B cell (primary cell): ENCODE results near the gene NAPG.

Experiments used
- EZH2 ChIP-seq: IDR thresholded peaks from 2 replicates; pipeline ENCODE4 v1.6.1; 2012; ENCODE audit warnings: borderline replicate concordance, low read depth, mild to moderate bottlenecking, moderate library complexity, low read length; ENCODE audit not compliant: insufficient read depth, poor library complexity, severe bottlenecking
- TF ChIP-seq, protein P1 (sequence below): fragments of 200-600 bp; IDR thresholded peaks from one replicate; pipeline ENCODE4 v1.8.0; 2022; ENCODE audit warnings: antibody characterized with exemption, mild to moderate bottlenecking

DNA sequence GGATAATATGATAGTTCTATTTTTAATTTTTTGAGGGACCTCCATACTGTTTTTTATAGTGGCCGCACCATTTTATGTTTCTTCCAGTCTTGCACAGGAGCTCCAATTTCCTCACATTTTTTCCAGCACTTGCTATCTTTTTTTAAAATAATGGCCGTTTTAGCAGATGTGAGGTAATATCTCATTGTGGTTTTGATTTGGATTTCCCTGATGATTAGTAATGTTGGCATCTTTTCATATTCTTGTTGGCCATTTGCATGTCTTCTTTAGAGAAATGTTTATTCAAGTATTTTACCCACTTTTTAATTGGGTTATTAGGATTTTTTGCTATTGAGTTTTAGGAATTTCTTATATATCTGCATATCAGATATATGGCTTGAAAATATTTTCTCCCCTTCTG is 29.9 kb upstream of the NAPG start:
- no peak for TF ChIP-seq EZH2
- TF ChIP-seq, protein P1, sequence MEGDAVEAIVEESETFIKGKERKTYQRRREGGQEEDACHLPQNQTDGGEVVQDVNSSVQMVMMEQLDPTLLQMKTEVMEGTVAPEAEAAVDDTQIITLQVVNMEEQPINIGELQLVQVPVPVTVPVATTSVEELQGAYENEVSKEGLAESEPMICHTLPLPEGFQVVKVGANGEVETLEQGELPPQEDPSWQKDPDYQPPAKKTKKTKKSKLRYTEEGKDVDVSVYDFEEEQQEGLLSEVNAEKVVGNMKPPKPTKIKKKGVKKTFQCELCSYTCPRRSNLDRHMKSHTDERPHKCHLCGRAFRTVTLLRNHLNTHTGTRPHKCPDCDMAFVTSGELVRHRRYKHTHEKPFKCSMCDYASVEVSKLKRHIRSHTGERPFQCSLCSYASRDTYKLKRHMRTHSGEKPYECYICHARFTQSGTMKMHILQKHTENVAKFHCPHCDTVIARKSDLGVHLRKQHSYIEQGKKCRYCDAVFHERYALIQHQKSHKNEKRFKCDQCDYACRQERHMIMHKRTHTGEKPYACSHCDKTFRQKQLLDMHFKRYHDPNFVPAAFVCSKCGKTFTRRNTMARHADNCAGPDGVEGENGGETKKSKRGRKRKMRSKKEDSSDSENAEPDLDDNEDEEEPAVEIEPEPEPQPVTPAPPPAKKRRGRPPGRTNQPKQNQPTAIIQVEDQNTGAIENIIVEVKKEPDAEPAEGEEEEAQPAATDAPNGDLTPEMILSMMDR = no peak
